HG02610 (cell line): Measurements from ENCODE around the gene PROX2.

Source experiments
- ATAC-seq: cut with Tn5 transposase; IDR thresholded peaks from one replicate; pipeline ENCODE4 v1.9.1; 2021; ENCODE audit warnings: mild to moderate bottlenecking, moderate library complexity; ENCODE audit not compliant: unreplicated experiment

The PROX2 gene, protein sequence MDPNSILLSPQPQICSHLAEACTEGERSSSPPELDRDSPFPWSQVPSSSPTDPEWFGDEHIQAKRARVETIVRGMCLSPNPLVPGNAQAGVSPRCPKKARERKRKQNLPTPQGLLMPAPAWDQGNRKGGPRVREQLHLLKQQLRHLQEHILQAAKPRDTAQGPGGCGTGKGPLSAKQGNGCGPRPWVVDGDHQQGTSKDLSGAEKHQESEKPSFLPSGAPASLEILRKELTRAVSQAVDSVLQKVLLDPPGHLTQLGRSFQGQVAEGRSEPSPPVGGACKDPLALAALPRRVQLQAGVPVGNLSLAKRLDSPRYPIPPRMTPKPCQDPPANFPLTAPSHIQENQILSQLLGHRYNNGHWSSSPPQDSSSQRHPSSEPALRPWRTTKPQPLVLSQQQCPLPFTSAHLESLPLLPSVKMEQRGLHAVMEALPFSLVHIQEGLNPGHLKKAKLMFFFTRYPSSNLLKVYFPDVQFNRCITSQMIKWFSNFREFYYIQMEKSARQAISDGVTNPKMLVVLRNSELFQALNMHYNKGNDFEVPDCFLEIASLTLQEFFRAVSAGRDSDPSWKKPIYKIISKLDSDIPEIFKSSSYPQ

DNA sequence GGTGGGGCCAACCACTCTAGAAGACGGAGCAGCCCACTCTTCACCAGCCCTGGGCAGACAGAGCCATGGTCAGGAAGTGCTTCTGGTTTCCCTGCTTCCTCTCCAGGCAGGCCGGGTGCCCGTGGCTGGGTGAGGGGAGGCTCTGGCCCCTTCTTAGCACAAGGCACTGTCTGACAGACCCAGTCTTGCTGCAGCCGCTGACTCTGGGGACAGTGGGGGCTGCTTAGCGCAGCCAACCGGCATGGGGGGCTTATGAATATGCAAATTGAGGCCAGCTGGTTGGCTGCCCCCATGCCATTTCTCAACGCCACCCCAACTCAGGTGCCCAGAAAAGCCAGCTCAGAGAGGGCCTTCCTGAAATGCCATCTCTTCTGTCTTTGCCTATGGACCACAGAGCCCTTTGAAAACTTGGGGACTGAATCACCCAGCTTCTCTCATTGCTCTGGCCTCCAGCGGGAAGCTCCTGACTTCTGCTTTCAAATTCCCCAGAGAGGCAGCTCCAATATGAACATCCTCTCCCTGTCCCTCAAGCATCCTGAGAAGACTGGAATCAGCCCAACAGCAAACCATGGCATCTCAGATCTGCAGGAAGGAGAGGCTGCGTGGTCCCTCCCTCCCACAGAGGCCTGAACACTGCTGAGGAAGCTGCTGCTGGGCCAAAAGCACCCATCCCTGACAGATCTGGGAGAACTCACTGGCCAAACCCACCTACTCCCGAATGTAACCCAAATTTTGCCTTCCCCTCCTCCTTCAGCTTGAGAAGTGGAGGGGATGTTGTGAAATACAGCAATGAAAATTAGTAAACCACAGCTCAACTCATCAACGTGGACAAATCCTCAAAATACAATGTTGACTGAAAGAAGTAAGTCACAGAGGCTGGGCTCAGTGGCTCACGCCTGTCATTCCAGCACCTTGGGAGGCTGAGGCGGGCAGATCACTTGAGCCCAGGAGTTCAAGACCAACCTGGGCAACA, at the start of gene PROX2:
Gene PROX2, minus strand, starts transcription at position 205 of the 973 bp plus-strand sequence. CDS start 12,311 bp downstream, outside the sequence.
- no peak for ATAC-seq

DNA sequence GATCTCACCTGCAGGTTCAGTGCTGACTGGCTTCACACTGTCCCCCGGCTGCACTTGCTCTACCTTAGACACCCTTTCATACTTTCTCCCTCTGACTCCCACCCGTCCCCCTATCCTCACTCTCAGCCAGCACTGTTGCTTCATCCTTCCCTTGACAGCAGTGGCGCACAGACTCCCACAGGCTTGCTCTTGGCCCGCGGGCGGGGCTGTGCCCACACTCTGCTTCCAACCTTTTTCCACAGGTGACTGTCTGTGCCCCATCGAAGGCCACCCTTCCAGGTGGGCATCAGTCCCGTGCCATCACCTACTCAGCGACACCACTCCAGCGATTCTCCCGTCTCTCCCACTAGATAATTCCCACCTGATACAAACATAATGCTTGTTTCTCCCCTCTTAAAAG, 48.1 kb upstream of the PROX2 start:
- ATAC-seq, result no peak

GRCh38 chr14:74922752-74923401, 46.9 kb upstream of the PROX2 start, which contains the start of gene RPS6KL1:
Gene RPS6KL1 (minus strand): TSS chr14:74923260. CDS start chr14:74921541, 1,719 bp downstream.
- peak; percentile 89 for ATAC-seq

DNA sequence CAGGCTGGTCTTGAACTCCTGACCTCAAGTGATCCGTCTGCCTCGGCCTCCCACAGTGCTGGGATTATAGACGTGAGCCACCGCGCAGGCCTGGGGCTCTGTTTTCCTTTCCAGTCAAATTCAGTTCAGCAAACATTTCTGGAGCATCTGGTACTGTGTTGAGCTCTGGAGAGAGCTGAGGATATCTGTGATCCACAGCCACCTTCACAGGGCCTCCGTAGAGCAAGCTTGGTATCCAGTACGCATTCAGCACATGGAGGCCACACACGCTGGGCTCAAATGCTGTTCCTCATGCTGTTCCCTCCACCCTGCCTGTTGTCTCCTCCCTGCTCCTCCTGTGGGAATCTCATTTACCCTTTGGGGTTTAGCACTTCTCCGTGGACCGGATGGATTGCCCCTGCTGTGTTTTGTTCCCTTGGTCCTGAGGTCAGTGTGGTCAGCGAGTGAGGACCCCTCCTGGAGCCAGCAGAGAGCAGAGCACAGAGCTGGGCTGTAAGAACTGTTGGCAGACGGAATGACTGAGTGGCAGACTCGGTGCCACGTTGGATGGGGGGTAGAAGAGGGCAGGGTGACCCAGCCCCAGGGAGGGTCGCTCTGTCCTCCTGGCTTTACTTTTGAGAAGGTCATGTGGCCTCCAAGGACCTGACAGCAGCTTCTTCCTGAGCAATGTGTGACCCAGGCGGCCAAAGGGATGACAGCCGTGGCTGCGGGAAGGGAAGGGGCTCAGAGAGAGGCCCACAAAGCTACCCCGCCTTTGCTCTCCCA, 46.2 kb upstream of the PROX2 start:
- ATAC-seq, result no peak

GRCh38 chr14:74921053-74921620, 45.2 kb upstream of the PROX2 start:
- ATAC-seq, result no peak

DNA sequence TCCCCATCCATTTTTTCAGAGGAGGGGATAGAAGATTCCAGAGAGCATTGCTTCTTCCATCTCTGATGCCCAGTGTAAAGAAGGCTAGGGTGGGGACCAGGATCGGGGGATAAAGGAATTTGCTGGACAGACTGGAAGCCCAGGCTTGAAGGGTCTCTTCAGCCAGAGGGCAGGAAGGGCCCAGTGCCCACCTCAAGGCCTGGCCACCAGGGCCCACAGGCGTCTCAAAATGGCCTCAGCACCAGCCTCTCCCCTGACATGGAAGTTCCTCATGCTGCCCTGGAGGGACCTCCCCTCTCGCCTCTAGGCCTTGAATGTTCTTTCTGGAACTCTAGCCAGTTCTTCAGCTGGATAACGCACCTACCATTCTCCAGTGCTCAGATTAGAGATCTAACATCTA, 44.3 kb upstream of the PROX2 start:
- no peak for ATAC-seq

GRCh38 chr14:74919421-74920165, 43.6 kb upstream of the PROX2 start:
- no peak for ATAC-seq

GRCh38 chr14:74918380-74918779, 42.4 kb upstream of the PROX2 start:
- no peak for ATAC-seq

DNA sequence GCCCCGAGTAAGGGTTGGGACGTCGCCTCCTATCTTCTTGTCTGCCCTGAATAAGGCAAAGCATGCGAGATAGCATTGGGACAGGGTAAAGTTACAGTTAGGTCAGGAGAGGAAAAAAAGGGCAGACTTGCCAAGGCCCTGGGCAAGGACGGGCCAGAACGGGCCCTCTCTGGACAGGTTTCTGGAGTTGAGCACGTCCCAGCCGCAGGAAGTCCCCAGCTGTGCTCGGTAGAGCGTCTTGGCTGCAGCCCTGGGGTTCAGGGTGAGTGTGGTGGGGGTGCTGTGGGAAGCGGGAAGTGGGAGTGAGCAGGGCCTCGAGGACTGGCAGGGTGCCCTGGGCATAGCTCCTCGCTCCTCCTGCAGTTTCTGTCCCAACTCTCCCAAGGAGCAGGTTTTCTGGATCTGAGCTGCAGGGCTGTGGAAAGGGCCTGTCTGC, 41.7 kb upstream of the PROX2 start:
- ATAC-seq, result no peak

DNA sequence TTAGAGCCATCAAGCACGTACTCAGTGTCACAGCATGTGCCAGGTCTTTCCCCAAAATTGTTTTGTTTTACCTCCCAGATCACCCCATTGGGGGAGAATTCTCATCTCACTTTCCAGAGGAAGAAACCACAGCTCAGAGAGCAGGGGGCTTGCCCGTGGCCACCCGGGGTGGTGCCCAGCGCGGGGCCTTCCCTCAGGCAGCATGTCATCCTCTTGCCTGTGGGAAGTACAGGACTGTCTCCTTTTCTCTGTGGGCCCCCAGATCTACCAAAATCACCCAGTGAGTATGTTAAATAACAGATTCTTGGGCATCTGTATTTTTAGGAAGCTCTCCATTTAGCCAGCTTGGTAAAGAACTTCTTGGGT, 41.2 kb upstream of the PROX2 start:
- ATAC-seq, result no peak

DNA sequence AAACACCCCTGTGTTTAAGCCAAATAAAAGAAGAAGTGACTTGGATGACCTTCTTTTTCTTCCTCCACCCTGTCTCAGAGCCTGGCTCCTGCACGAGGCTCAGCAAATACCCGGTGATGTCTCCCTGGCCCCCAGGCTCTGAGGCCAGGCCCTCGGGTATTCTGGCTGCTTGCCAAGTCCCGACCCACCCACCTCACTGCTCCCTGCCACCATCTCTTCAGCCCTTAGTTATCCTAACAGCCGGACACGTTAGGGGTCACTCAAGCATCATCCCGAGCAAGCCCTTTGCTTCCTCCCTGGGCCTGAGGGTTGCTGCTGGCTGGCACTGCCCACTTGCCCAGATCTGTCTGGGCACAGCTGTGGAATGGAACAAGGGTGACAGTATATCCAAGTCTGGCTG, 39.9 kb upstream of the PROX2 start:
- no peak for ATAC-seq

- ATAC-seq, result no peak
Observed at GRCh38 chr14:74915426-74915825, 39.5 kb upstream of the PROX2 start.

GRCh38 chr14:74913986-74914573, 38.1 kb upstream of the PROX2 start:
- no peak for ATAC-seq

DNA sequence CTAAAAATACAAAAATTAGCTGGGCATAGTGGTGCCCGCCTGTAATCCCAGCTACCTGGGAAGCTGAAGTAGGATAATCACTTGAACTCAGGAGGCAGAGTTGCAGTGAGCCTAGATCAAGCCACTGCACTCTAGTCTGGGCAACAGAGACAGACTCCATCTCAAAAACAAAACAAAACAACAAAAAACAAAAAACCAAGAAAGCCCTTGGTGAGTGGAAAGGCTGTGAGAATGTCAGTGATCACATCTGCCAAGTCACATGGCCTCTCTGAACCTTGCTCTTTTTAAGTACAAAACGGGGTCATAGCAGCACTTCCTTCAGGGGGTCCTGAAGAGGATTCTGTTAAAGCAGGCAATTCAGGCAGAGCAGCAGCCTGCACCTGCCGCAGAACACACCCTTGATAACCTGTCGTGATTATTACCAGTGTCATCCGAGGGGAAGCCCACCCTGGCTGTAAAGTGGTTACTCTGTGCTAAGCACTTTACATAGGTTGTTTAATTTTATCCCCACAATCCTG, 37.5 kb upstream of the PROX2 start:
- no peak for ATAC-seq

- no peak for ATAC-seq
Observed at GRCh38 chr14:74912801-74913200, 36.9 kb upstream of the PROX2 start.

DNA sequence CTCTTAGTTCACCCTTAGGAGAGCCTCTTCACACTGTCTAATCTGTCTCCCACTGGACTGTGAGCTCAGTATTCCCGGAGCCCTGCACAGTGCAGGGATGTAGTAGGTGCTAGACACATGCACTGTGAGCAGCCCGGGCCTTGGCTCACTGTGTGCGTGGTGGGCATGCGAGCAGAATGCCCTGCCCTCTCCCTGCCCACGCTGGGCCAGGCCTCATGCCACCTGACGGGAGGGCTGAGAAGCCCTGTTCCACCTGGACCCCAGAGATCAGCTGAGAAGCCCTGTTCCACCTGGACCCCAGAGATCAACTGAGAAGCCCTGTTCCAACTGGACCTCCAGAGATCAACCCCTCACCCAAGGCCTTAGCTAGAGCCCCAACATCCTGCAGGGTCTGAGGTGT, 36.2 kb upstream of the PROX2 start:
- ATAC-seq, result no peak

- no peak for ATAC-seq
Observed at GRCh38 chr14:74911704-74912103, 35.8 kb upstream of the PROX2 start.

- no peak for ATAC-seq
Observed at GRCh38 chr14:74911221-74911620, 35.3 kb upstream of the PROX2 start.
